Activated naive CD4-positive, alpha-beta T cell treated with anti-CD3 and anti-CD28 coated beads, Interleukin-2, amount 50 U/mL, for 72 hours (primary cell): ENCODE measurements around the gene GNAZ. TPM values are rescaled to one million over a fixed set of nuclear protein-coding genes. Genes with fewer than 3 reads are reported as not detected.
A peak's percentile ranks its signal among the peaks of the same experiment; 100 is the strongest.

Source experiments
- ATAC-seq, 2 donors: fragments of 150-1000 bp; cut with Tn5 transposase; 2 replicates each; pipeline ENCODE4 v1.10.0; 2021; ENCODE audit warnings: mild to moderate bottlenecking in 2 of 2, moderate library complexity in 2 of 2
- DNase-seq, 2 donors: peaks; one replicate each; pipeline ENCODE4 v3.0.0; 2021 to 2022; ENCODE audit warnings: low spot score in 2 of 2
- H3K27ac Mint-ChIP-seq, 2 donors: one replicate each; pipeline ENCODE4 v1.8.0; 2022; ENCODE audit warnings: mild to moderate bottlenecking in 2 of 2, mixed read lengths in 2 of 2
- H3K36me3 Mint-ChIP-seq, 2 donors: one replicate each; pipeline ENCODE4 v1.8.0; 2022; ENCODE audit warnings: mixed read lengths in 2 of 2
- H3K9me3 Mint-ChIP-seq, 2 donors: one replicate each; pipeline ENCODE4 v1.8.0; 2022; ENCODE audit warnings: mixed read lengths in 2 of 2
- total RNA-seq, 2 donors: library from RNA; stranded (reverse); gene quantifications; one replicate each; pipeline ENCODE4 v1.2.3, GENCODE V29; 2022

Gene GNAZ
- total RNA-seq, 2 donors from 2014 or later = 0.39 to 0.61 TPM

GRCh38 chr22:23138584-23139435 is 68.5 kb downstream of the GNAZ start:
- Mint-ChIP-seq H3K27ac (peak overlapping the region; percentile 84 to 93), H3K36me3 (no peaks in the 10 kb centered on the region), H3K9me3 (no peaks in the 10 kb centered on the region)
- DNase-seq (no peak), ATAC-seq (no peak)

GRCh38 chr22:23140385-23140784 is 70.1 kb downstream of the GNAZ start:
- ATAC-seq = no peak
- Mint-ChIP-seq H3K36me3 (no peaks in the 10 kb centered on the region), H3K27ac (peak overlapping the region; percentile 93), H3K9me3 (no peaks in the 10 kb centered on the region)
- DNase-seq = no peak

- Mint-ChIP-seq H3K9me3 (no peaks in the 10 kb centered on the region), H3K27ac (peak overlapping the region; percentile 87 to 93), H3K36me3 (no peaks in the 10 kb centered on the region)
- ATAC-seq = no peak
- no peak for DNase-seq
Measured at GRCh38 chr22:23142546-23143105, 72.3 kb downstream of the GNAZ start.

GRCh38 chr22:23143119-23143518 is 72.8 kb downstream of the GNAZ start:
- DNase-seq = no peak
- H3K9me3 Mint-ChIP-seq = no peaks in the 10 kb centered on the region
- no peak for ATAC-seq
- H3K36me3 Mint-ChIP-seq = no peaks in the 10 kb centered on the region
- H3K27ac Mint-ChIP-seq = peak overlapping the region in 1 of 2 donors; percentile 93

GRCh38 chr22:23144432-23144831 is 74.1 kb downstream of the GNAZ start:
- Mint-ChIP-seq H3K9me3 (no peaks in the 10 kb centered on the region), H3K27ac (no peak overlapping the region), H3K36me3 (no peaks in the 10 kb centered on the region)
- ATAC-seq (no peak), DNase-seq (no peak)

- ATAC-seq (peak; percentile 25 to 56), DNase-seq (peak; percentile 78 to 79)
- Mint-ChIP-seq H3K27ac (no peak within 1 kb of the TSS), H3K9me3 (no peaks in the 10 kb centered on the region), H3K36me3 (no peaks in the 10 kb centered on the region)
Measured at GRCh38 chr22:23144932-23145877, 74.9 kb downstream of the GNAZ start, which contains the start of gene RAB36. Gene RAB36 (plus strand): TSS chr22:23145477. CDS start chr22:23146617, 1,140 bp downstream.

GRCh38 chr22:23145878-23146470 is 75.7 kb downstream of the GNAZ start:
- H3K36me3 Mint-ChIP-seq = no peaks in the 10 kb centered on the region
- no peak overlapping the region for H3K27ac Mint-ChIP-seq
- H3K9me3 Mint-ChIP-seq = no peaks in the 10 kb centered on the region
- DNase-seq (no peak), ATAC-seq (no peak)

- H3K36me3 Mint-ChIP-seq = no peaks in the 10 kb centered on the region
- no peaks in the 10 kb centered on the region for H3K9me3 Mint-ChIP-seq
- no peak overlapping the region for H3K27ac Mint-ChIP-seq
- no peak for ATAC-seq
- DNase-seq = no peak
Measured at GRCh38 chr22:23146478-23147205, 76.3 kb downstream of the GNAZ start.

GRCh38 chr22:23147617-23148387 is 77.5 kb downstream of the GNAZ start:
- ATAC-seq (no peak), DNase-seq (no peak)
- Mint-ChIP-seq H3K9me3 (no peaks in the 10 kb centered on the region), H3K27ac (no peak overlapping the region), H3K36me3 (no peaks in the 10 kb centered on the region)

GRCh38 chr22:23149743-23150238 is 79.5 kb downstream of the GNAZ start:
- no peak for ATAC-seq
- Mint-ChIP-seq H3K27ac (peak overlapping the region in 1 of 2 donors; percentile 15), H3K36me3 (no peaks in the 10 kb centered on the region), H3K9me3 (no peaks in the 10 kb centered on the region)
- DNase-seq = no peak

GRCh38 chr22:23150762-23151161 is 80.4 kb downstream of the GNAZ start:
- ATAC-seq = no peak
- Mint-ChIP-seq H3K9me3 (no peaks in the 10 kb centered on the region), H3K36me3 (no peaks in the 10 kb centered on the region), H3K27ac (no peak overlapping the region)
- no peak for DNase-seq

- H3K9me3 Mint-ChIP-seq = no peaks in the 10 kb centered on the region
- DNase-seq (no peak), ATAC-seq (no peak)
- no peak overlapping the region for H3K27ac Mint-ChIP-seq
- H3K36me3 Mint-ChIP-seq = no peaks in the 10 kb centered on the region
Measured at GRCh38 chr22:23151827-23152226, 81.5 kb downstream of the GNAZ start.

- no peaks in the 10 kb centered on the region for H3K9me3 Mint-ChIP-seq
Measured at GRCh38 chr22:23152238-23153114, 82.2 kb downstream of the GNAZ start.

GRCh38 chr22:23153994-23154393 is 83.7 kb downstream of the GNAZ start:
- no peaks in the 10 kb centered on the region for H3K9me3 Mint-ChIP-seq
- H3K36me3 Mint-ChIP-seq = no peaks in the 10 kb centered on the region
- ATAC-seq (no peak), DNase-seq (no peak)
- H3K27ac Mint-ChIP-seq = peak overlapping the region in 1 of 2 donors; percentile 44

More at GRCh38 chr22:23152238-23153114, 82.2 kb downstream of the GNAZ start:
- H3K27ac Mint-ChIP-seq = peak overlapping the region; percentile 31 to 87
- ATAC-seq = no peak
- no peaks in the 10 kb centered on the region for H3K36me3 Mint-ChIP-seq
- no peak for DNase-seq
